Stimulated activated CD4-positive, alpha-beta T cell treated with anti-CD3 and anti-CD28 coated beads, Interleukin-15, amount 100 ng/mL, for 24 hours (primary cell): ENCODE results near the gene TMEM183A.
A peak's percentile ranks its signal among the peaks of the same experiment; 100 is the strongest.
"Not testable (repeated sequence)": the region's sequence is repeated elsewhere in the genome, so short reads cannot be mapped to it uniquely, and the experiment has no call there.

ENCODE experiments used
- DNase-seq: peaks from one replicate; pipeline ENCODE4 v3.0.0-alpha.2; 2020

Gene TMEM183A

GRCh38 chr1:202987922-202988583 lies 19.1 kb upstream of the TMEM183A start:
- no peak for DNase-seq

GRCh38 chr1:202989879-202990278 lies 17.3 kb upstream of the TMEM183A start:
- no peak for DNase-seq

- DNase-seq: no peak
Observed at GRCh38 chr1:202991112-202991511, 16.1 kb upstream of the TMEM183A start.

GRCh38 chr1:202994756-202995155 lies 12.4 kb upstream of the TMEM183A start:
- no peak for DNase-seq

DNA sequence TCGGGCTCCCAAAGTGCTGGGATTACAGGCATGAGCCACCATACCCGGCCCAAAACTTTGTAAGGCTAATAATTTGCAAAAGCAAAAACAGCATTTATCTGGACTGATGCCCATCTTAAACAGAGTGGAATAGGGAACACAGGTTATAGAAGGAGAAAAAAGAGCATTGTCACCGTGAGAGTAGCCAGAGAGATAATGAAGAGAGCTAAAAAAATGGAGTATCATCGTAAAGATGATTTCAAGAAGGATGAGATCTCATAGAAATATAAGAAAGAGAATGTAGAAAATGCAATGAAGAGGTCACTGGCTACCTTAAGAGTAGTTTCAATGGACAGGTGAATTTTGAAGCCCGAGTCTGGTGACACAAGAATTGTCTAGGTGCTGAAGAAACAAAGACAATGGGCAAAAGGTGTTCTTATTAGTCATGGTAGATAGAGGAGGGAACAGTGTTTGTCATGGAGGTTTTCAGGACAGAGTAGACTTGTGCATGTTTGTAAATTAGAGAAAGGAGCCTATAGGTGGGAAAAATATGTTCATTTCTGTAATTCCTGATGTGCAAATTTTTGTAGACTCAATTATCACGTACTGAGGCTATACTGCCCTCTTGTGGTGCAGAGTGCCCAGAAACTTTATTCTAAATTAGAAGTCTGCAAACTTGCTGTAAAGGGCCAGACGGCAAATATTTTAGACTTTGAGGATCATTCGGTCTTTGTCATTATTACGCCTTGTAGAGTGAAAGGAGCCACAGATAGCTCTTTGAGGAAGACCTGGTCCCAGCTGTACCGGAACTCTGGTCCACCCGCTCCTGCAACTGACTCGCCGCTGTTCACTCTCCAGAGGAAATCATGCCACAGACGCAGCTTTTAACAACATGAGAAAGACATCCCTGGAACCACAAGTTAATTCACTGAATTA lies 8.1 kb upstream of the TMEM183A start:
- DNase-seq: peak; percentile 76

DNA sequence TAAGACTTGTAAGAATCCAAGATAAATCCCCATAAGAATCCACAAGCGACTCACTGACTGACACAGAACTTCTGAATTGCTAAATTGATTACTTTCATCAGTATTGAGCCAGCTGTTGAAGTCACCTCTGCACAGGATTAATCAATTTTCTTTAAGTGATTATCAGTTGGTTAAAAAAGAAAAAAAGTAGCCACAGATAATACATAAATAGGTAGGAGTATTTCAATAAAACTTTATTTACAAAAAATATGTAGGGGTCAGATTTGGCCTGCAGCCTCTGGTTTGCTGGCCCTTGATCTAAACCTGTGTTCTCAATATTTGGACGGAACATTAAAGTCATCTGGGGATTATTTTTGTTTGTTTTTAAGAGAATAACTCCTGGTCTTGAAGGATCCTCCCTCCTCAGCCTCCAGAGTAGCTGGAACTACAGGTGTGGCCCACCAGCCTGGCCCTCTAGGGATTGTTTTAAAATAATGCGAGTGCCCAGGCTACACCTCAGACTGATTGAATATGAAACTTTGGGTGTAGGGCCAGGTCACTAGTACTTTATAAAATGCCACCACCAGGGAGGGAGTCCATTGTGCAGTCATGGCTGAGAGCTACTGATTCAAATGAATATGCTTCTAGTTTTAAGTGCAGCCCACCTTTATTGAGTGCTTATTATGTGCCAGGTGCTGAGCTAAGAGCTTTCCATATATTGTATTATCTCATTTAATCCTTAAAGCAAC lies 6.8 kb upstream of the TMEM183A start:
- DNase-seq: no peak

GRCh38 chr1:203001986-203002385 lies 5.2 kb upstream of the TMEM183A start:
- no peak for DNase-seq

DNA sequence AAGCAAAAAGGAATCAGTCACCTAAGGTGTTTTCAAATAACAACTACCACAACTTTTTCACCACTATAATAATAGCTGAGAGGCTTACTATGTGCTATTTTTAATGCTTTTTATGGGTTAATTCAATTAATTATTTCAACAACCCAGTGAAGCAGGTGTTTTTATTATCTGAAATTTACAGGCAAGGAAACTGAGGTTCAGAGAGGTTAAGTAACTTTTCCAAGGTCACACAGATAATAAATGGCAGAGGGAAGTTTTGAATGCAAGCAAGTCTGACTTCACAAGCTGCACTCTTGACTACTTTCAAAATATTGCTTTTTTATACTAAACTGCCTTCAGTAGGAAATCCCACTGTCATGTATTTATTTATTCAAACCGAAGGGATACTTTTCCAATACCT lies 4.2 kb upstream of the TMEM183A start:
- no peak for DNase-seq

- not testable (repeated sequence) for DNase-seq
Observed at GRCh38 chr1:203005395-203006142, 1.6 kb upstream of the TMEM183A start.

DNA sequence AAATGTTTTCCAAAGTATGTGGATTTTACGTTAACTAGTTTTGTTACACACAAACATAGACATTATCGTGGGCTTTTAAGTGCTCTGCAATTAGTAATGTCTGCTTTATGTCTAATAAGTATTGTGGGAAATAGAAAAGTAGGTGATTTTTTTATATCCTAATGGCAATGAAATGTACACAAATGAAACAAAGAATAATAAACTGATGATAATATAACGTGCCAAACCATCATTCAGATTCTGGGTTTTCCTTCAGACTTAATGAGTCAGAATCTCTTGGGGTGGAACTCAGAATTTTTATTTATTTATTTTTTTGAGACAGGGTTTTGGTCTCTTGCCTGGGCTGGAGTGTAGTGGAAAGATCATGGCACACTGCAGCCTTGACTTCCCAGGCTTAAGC lies 2.0 kb downstream of the TMEM183A start:
- no peak for DNase-seq

GRCh38 chr1:203011582-203011981 lies 4.4 kb downstream of the TMEM183A start:
- DNase-seq: no peak

DNA sequence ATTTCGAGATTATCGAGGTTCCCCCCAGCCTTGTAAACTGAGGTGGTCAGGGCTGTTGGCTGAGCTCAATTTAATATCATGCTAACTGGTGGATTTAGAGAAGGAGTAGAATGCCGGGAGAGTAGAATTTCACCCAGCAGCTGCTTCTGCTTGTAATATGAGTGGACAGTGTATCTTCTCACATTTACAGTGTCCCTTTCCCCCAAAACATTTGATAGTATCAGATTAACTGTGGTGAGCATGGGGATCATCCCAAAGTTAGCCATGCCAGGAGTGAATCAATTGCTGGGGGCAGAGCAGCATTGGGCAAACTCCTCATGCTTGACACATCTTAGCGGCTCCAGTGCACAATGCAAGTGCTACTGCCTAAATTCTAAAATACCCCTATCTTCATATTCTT lies 9.9 kb downstream of the TMEM183A start:
- DNase-seq: no peak

GRCh38 chr1:203017692-203018091 lies 10.5 kb downstream of the TMEM183A start:
- no peak for DNase-seq

DNA sequence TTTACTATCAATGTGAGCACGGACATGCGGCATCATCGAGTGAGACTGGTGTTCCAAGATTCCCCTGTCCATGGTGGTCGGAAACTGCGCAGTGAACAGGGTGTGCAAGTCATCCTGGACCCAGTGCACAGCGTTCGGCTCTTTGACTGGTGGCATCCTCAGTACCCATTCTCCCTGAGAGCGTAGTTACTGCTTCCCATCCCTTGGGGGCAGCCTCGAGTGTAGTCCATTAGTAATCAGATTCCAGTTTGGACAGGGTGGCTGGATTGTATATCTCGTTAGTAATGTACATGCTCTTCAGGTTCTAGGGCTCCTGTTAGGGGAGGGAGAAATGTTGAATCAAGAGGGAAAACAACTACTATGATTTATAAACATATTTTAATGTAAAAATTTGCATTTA lies 15.7 kb downstream of the TMEM183A start:
- not testable (repeated sequence) for DNase-seq

DNA sequence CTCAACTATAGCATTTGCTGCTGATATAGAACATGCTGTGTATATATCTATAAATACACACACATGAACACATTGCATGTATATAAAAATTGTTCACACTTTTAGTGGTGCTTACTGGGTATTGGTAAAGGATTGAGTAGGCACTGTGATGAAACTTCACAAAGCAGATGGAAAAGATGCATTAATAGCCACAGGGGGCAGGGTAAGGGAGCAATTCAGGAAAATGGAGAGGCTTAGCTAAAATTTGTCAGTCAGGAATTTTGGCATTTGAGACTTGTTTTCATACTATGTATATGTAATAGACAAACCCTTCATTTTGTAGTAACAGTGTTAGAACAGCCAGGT lies 18.5 kb downstream of the TMEM183A start:
- no peak for DNase-seq

DNA sequence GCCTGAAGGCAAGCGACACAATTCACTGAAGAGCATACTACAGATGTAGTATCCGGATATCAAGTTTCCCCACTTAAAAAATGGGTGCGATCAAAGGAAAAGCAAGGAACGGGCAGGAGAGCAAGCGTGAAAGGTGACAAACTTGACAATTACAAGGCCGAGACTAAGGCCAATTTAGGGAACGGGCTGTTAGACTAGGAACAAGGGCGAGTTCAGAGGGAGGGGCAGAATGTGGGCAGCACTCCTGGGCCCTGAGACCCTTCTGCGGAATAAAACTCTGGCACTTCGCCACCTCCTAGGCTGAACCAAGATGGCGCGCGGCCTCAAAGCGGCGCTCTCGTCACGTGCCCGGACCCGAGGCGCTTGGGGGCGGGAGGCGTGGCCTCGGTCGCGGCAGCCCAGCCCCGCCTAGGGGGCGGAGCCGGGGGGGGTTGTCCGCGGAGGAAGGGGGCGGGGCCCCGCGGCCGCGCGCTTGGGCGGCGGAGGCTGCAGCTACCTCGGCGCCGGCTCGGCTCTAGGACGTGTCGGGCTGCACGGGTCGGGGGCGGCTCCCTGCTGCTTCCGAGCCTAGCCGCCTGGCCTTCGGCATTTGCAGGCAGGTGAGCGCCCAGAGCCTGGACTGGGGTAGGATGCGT lies 19.0 kb downstream of the TMEM183A start, which contains the start of gene PPFIA4:
TSS of gene PPFIA4 (plus strand) at position 461 of the 635 bp plus-strand sequence. CDS start 12,518 bp downstream, outside the sequence.
- peak; percentile 90 for DNase-seq

GRCh38 chr1:203026666-203027663 lies 19.8 kb downstream of the TMEM183A start:
- no peak for DNase-seq

DNA sequence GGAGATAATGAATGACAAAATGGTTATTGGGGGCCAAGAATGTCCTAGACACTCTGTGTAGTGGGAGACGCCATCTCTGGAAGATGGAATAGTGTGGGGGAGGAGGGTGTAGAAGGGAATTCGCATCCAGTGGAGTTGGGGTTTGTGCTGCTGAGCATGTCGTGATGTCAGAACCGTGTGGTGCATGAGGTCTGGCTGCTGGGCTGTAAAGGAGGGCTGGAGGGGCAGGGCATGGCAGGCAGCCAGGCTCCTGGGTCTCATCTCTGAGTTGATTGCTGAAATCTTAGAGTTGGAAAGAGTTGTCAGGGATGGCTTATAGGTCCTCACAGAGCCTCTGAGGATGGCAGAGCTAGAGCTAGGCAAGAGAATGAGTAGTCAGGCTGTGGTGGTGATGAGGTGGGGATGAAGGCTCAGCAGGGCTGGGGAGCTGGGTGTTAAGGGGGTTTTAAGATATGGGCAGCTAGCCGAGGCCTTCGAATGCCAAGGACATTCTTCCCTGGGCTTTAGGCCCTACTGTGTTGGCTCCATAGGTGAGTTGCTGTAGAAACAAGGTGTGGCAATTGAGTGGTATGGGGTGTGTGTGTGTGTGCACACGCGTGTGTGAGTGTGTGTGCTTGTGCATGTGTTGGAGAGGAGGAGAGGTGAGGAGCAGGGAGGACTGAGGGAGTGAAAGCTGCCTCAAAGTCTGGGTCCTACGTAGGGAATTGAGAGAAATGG lies 21.1 kb downstream of the TMEM183A start:
- DNase-seq: no peak

- no peak for DNase-seq
Observed at GRCh38 chr1:203028784-203029553, 21.8 kb downstream of the TMEM183A start.
